Measurements from ENCODE around the gene IMMT. TPM values are rescaled to one million over a fixed set of nuclear protein-coding genes. Genes with fewer than 3 reads are reported as not detected.

Gene IMMT
- total RNA-seq, 1 experiment from 2014 or later = 112 TPM

GRCh38 chr2:86203614-86204013 lies 8.4 kb upstream of the IMMT start:
- Histone ChIP-seq H3K14ac (ENCODE audit: insufficient read depth, low read length) (no peak overlapping the region), H4K5ac (ENCODE audit: insufficient read length, low read depth, low read length) (no peak overlapping the region), H3K4me1 (ENCODE audit: insufficient read depth, low read length) (peaks cover 2% of the 10 kb centered on the region; the same call in 1 of the 2 replicates), H2BK12ac (ENCODE audit: insufficient read length, low read depth, low read length) (no peak overlapping the region), H3K79me2 (ENCODE audit: insufficient read depth, low read length) (peaks cover 3% of the 10 kb centered on the region; the same call in 1 of the 2 replicates), H3K9ac (ENCODE audit: extremely low read depth, insufficient read length, low read length) (no peak overlapping the region), H4K8ac (replicated peaks; ENCODE audit: insufficient read length, low read depth, low read length) (no peak overlapping the region), H3K9me3 (ENCODE audit: control insufficient read depth, low read depth, low read length) (no peaks in the 10 kb centered on the region), H3K4me2 (ENCODE audit: insufficient read depth, insufficient read length, low read length) (no peak overlapping the region), H4K20me1 (ENCODE audit: control insufficient read depth, insufficient read depth, insufficient read length) (no peaks in the 10 kb centered on the region), H3T11ph (ENCODE audit: low read length) (no peak overlapping the region), H3K27ac (ENCODE audit: insufficient read length, low read depth, low read length) (no peak overlapping the region), H2BK15ac (ENCODE audit: low read depth, low read length) (no peak overlapping the region), H3K23ac (ENCODE audit: insufficient read length, low read depth, low read length) (no peak overlapping the region), H2BK20ac (ENCODE audit: low read depth, low read length, poor library complexity, severe bottlenecking) (no peak overlapping the region), H3K56ac (ENCODE audit: insufficient read length, low read depth, low read length) (no peak overlapping the region), H3K79me1 (ENCODE audit: insufficient read depth, low read depth, low read length, poor library complexity, severe bottlenecking) (no peaks in the 10 kb centered on the region), H4K91ac (ENCODE audit: insufficient read length, low read depth, low read length) (no peak overlapping the region), H2BK120ac (ENCODE audit: low read depth, low read length, poor library complexity, severe bottlenecking) (no peak overlapping the region), H3K18ac (ENCODE audit: insufficient read length, low read depth, low read length) (no peak overlapping the region), H3K23me2 (ENCODE audit: insufficient read length, low read depth, low read length, poor library complexity, severe bottlenecking) (no peaks in the 10 kb centered on the region), H2BK5ac (ENCODE audit: insufficient read length, low read length) (no peak overlapping the region), H2AFZ (ENCODE audit: low read length) (no peak overlapping the region), H2AK5ac (ENCODE audit: insufficient read length, low read length) (no peak overlapping the region), H3K27me3 (ENCODE audit: insufficient read depth, low read length) (no peaks in the 10 kb centered on the region), H3K4ac (ENCODE audit: low read depth, low read length) (no peak overlapping the region)
- H3K4me1 Mint-ChIP-seq = peaks cover 19 to 27% of the 10 kb centered on the region in 2 experiments
- WGBS (ENCODE audit: extremely low coverage, insufficient read length, low lambda C conversion rate) = no CpG with 5 or more reads among the region's 1 CpG
- no peaks in the 10 kb centered on the region for H3K9me3 Mint-ChIP-seq
- peaks cover 11 to 25% (median 25%) of the 10 kb centered on the region in 3 experiments; a peak in 6 of 7 replicates for H3K36me3 Mint-ChIP-seq (ENCODE audit: insufficient read depth in 1 of 3, low read depth in 3 of 3)
- DNase-seq = no peak
- no peak overlapping the region; a peak in 1 of 7 replicates for H3K27ac Mint-ChIP-seq
- no peak overlapping the region for H3K4me3 Mint-ChIP-seq
- no peak for TF ChIP-seq CTCF (conservative IDR thresholded peaks at IDR 0.05)
- no peaks in the 10 kb centered on the region for H3K27me3 Mint-ChIP-seq (ENCODE audit: low read depth)

All from H9 (cell line).